ENCODE results near the gene PKD1. TPM values are rescaled to one million over a fixed set of nuclear protein-coding genes. Genes with fewer than 3 reads are reported as not detected.

The PKD1 gene
- total and polyA plus RNA-seq, 2 of the 13 experiments (the other 11 are each of a cell fraction or from before 2014, with no cell fraction given) = 22.1 to 23.0 TPM

GRCh38 chr16:2039274-2040031 is 96.2 kb downstream of the PKD1 start (continued):
- TF ChIP-seq GPBP1L1 (CRISPR knock-in tag; IDR thresholded peaks at IDR 0.05) (no peak), JDP2 (CRISPR knock-in tag; IDR thresholded peaks at IDR 0.05; ENCODE audit: borderline replicate concordance) (no peak), ETV5 (CRISPR knock-in tag; IDR thresholded peaks at IDR 0.05; ENCODE audit: borderline replicate concordance) (peak; percentile 80; the same call in 1 of the 2 replicates), REPIN1 (CRISPR knock-in tag; IDR thresholded peaks at IDR 0.05; ENCODE audit: borderline replicate concordance, low read depth) (peak; percentile 63; the same call in 1 of the 2 replicates), ZKSCAN1 (IDR thresholded peaks at IDR 0.05; ENCODE audit: low read length) (no peak), ZFP36 (IDR thresholded peaks at IDR 0.05; ENCODE audit: borderline replicate concordance, low read depth, low read length, partially characterized antibody) (no peak), ZNF18 (CRISPR knock-in tag; IDR thresholded peaks at IDR 0.05; ENCODE audit: insufficient replicate concordance) (peak; percentile 30), ZNF335 (CRISPR knock-in tag; IDR thresholded peaks at IDR 0.05) (0 out of 2 replicates have a peak, but pooled peaks have one; percentile 33), HDAC6 (IDR thresholded peaks at IDR 0.05; ENCODE audit: low read depth, low read length) (no peak), HNF1B (CRISPR knock-in tag; IDR thresholded peaks at IDR 0.05) (peak; percentile 88), ZFP62 (CRISPR knock-in tag; IDR thresholded peaks at IDR 0.05) (no peak), ZNF784 (CRISPR knock-in tag; IDR thresholded peaks at IDR 0.05; ENCODE audit: borderline replicate concordance) (no peak), TBX3 (IDR thresholded peaks at IDR 0.05; ENCODE audit: borderline replicate concordance) (peak; percentile 25; the same call in 1 of the 2 replicates), ARNT (IDR thresholded peaks at IDR 0.05) (no peak), SMYD3 (CRISPR knock-in tag; IDR thresholded peaks at IDR 0.05) (no peak), ZNF367 (CRISPR knock-in tag; IDR thresholded peaks at IDR 0.05; ENCODE audit: borderline replicate concordance) (no peak), TFE3 (CRISPR knock-in tag; IDR thresholded peaks at IDR 0.05) (no peak; the same call in 1 of the 2 replicates), HNRNPK (IDR thresholded peaks at IDR 0.05; ENCODE audit: low read depth, low read length, poor library complexity, severe bottlenecking) (peak; percentile 44), JUNB (CRISPR knock-in tag; IDR thresholded peaks at IDR 0.05; ENCODE audit: borderline replicate concordance) (no peak; the same call in 1 of the 2 replicates), ZNF576 (CRISPR knock-in tag; IDR thresholded peaks at IDR 0.05) (no peak), SOX6 (IDR thresholded peaks at IDR 0.05) (no peak), SOX6 (CRISPR knock-in tag; IDR thresholded peaks at IDR 0.05) (peak; percentile 63), KMT2B (CRISPR knock-in tag; IDR thresholded peaks at IDR 0.05) (no peak; the same call in 1 of the 2 replicates)
